Measurements from ENCODE around the gene ELMO1.

DNA sequence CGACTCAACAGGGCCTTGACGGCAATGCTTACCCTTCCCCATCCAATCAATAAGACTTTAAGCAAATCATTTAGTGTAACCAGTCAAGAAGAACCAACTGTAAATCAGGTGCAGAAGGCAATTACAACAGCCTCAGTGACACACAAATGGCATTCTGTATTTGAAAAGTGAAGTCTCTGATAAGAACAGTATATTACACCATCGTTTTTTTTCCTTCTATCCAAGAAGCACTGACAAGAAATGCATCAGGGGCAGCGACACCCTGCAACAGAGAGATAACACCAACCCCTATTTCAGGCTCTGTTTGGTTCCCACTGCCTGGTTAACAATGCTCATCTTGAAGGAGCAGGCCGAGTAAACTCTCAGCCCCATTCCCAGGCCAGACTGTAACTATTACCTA is 520.4 kb downstream of the ELMO1 start:
- no peak for TF ChIP-seq CEBPB (IDR thresholded peaks at IDR 0.05)
- TF ChIP-seq, protein P1, sequence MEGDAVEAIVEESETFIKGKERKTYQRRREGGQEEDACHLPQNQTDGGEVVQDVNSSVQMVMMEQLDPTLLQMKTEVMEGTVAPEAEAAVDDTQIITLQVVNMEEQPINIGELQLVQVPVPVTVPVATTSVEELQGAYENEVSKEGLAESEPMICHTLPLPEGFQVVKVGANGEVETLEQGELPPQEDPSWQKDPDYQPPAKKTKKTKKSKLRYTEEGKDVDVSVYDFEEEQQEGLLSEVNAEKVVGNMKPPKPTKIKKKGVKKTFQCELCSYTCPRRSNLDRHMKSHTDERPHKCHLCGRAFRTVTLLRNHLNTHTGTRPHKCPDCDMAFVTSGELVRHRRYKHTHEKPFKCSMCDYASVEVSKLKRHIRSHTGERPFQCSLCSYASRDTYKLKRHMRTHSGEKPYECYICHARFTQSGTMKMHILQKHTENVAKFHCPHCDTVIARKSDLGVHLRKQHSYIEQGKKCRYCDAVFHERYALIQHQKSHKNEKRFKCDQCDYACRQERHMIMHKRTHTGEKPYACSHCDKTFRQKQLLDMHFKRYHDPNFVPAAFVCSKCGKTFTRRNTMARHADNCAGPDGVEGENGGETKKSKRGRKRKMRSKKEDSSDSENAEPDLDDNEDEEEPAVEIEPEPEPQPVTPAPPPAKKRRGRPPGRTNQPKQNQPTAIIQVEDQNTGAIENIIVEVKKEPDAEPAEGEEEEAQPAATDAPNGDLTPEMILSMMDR (IDR thresholded peaks at IDR 0.05) = no peak
- TF ChIP-seq, protein P2, sequence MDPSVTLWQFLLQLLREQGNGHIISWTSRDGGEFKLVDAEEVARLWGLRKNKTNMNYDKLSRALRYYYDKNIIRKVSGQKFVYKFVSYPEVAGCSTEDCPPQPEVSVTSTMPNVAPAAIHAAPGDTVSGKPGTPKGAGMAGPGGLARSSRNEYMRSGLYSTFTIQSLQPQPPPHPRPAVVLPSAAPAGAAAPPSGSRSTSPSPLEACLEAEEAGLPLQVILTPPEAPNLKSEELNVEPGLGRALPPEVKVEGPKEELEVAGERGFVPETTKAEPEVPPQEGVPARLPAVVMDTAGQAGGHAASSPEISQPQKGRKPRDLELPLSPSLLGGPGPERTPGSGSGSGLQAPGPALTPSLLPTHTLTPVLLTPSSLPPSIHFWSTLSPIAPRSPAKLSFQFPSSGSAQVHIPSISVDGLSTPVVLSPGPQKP (IDR thresholded peaks at IDR 0.05; ENCODE audit: low read depth, low read length) = no peak
- TF ChIP-seq KDM5A (IDR thresholded peaks at IDR 0.05) = no peak
- no peak for TF ChIP-seq BHLHE40 (IDR thresholded peaks at IDR 0.05; ENCODE audit: low read depth, low read length)

Measured in A549 (cell line).